IMR-90 (cell line): ENCODE results near the gene S100A2. TPM values are rescaled to one million over a fixed set of nuclear protein-coding genes. Genes with fewer than 3 reads are reported as not detected.

Experiments used
- ATAC-seq: fragments of 200-7000 bp; cut with Tn5 transposase; 2 replicates; pipeline ENCODE4 v1.9.1; 2020; ENCODE audit warnings: low read depth, mild to moderate bottlenecking, moderate library complexity
- BruUV-seq: library from RNA; stranded (reverse); fragments of 400-500 nt; replicated peaks from 2 replicates; lab custom pipeline; 2021; lab: Mats Ljungman, UMichigan
- CTCF ChIA-PET: fragments of 300-600 bp; formaldehyde crosslinking; extraction: SDS; loops from one replicate; lab custom pipeline; 2021; ENCODE audit warnings: antibody characterized with exemption; lab: Yijun Ruan, JAX
- POLR2A ChIA-PET: fragments of 300-600 bp; sonication (Branson Sonifier 250); formaldehyde crosslinking; loops from one replicate; lab custom pipeline; 2022; ENCODE audit warnings: antibody characterized with exemption; ENCODE audit not compliant: unreplicated experiment; lab: Charles Lee
- DNase-seq: peaks from one replicate; pipeline ENCODE4 v3.0.0; 2013
- H2AFZ ChIP-seq: replicated peaks from 2 replicates; pipeline ENCODE3; 2013; ENCODE audit warnings: low read length, mild to moderate bottlenecking; ENCODE audit not compliant: poor library complexity
- H2AK5ac ChIP-seq: 2 replicates; pipeline ENCODE4 v1.6.1; 2013; ENCODE audit warnings: low read depth, low read length, inconsistent platforms
- H2AK9ac ChIP-seq: replicated peaks from 2 replicates; pipeline ENCODE3; 2013; ENCODE audit warnings: mild to moderate bottlenecking, low read depth, low read length, moderate library complexity; ENCODE audit not compliant: poor library complexity
- H2BK120ac ChIP-seq: 2 replicates; pipeline ENCODE4 v1.6.1; 2013; ENCODE audit warnings: low read depth, low read length, inconsistent platforms
- H2BK15ac ChIP-seq: 3 replicates; pipeline ENCODE4 v1.6.1; 2013; ENCODE audit warnings: low read depth, low read length, inconsistent platforms
- H2BK20ac ChIP-seq: 2 replicates; pipeline ENCODE4 v1.6.1; 2013; ENCODE audit warnings: low read depth, mild to moderate bottlenecking, inconsistent platforms, low read length, moderate library complexity
- H2BK5ac ChIP-seq: 2 replicates; pipeline ENCODE4 v1.6.1; 2013; ENCODE audit warnings: mild to moderate bottlenecking, low read depth, low read length, inconsistent platforms; ENCODE audit not compliant: poor library complexity, severe bottlenecking
- H3K14ac ChIP-seq: replicated peaks from 2 replicates; pipeline ENCODE4 v1.6.1; 2013; ENCODE audit warnings: low read depth, low read length, inconsistent platforms
- H3K18ac ChIP-seq: 2 replicates; pipeline ENCODE4 v1.6.1; 2013; ENCODE audit warnings: low read depth, low read length, control low read depth
- H3K23ac ChIP-seq: 2 replicates; pipeline ENCODE4 v1.6.1; 2013; ENCODE audit warnings: low read depth, low read length, inconsistent platforms
- H3K27ac ChIP-seq: 2 replicates; pipeline ENCODE4 v1.5.1; 2013; ENCODE audit warnings: mild to moderate bottlenecking, control low read depth, low read length; ENCODE audit not compliant: insufficient read depth
- H3K27me3 ChIP-seq: 2 replicates; pipeline ENCODE4 v1.6.1; 2013; ENCODE audit warnings: low read length; ENCODE audit not compliant: control insufficient read depth, insufficient read depth
- H3K36me3 ChIP-seq: 2 replicates; pipeline ENCODE4 v1.6.1; 2013; ENCODE audit warnings: low read length, mixed read lengths; ENCODE audit not compliant: control insufficient read depth, insufficient read depth
- H3K4ac ChIP-seq: 2 replicates; pipeline ENCODE4 v1.6.1; 2013; ENCODE audit warnings: low read depth, low read length, inconsistent platforms
- H3K4me1 ChIP-seq: 2 replicates; pipeline ENCODE4 v1.6.1; 2013; ENCODE audit warnings: low read length, mixed read lengths; ENCODE audit not compliant: control insufficient read depth, insufficient read depth
- H3K4me2 ChIP-seq: 2 replicates; pipeline ENCODE4 v1.6.1; 2013; ENCODE audit warnings: low read depth, mild to moderate bottlenecking, control low read depth, low read length, moderate library complexity
- H3K4me3 ChIP-seq: 2 replicates; pipeline ENCODE4 v1.5.1; 2013; ENCODE audit warnings: low read depth, mild to moderate bottlenecking, control low read depth, low read length, moderate library complexity; ENCODE audit not compliant: insufficient read depth
- H3K56ac ChIP-seq: 2 replicates; pipeline ENCODE4 v1.6.1; 2013; ENCODE audit warnings: low read length, inconsistent platforms; ENCODE audit not compliant: insufficient read depth; ENCODE audit errors: extremely low read depth
- H3K79me1 ChIP-seq, 2 experiments: 2 replicates each; pipeline ENCODE4 v1.6.1; 2013; ENCODE audit warnings: low read length in 2 of 2, inconsistent platforms in 1 of 2, low read depth in 1 of 2
- H3K9ac ChIP-seq: 2 replicates; pipeline ENCODE4 v1.6.1; 2013; ENCODE audit warnings: low read depth, low read length, control low read depth
- H3K9me1 ChIP-seq: 2 replicates; pipeline ENCODE4 v1.6.1; 2013; ENCODE audit warnings: low read length, inconsistent platforms; ENCODE audit not compliant: insufficient read depth
- H3K9me3 ChIP-seq: 2 replicates; pipeline ENCODE4 v1.6.1; 2013; ENCODE audit warnings: low read length; ENCODE audit not compliant: control insufficient read depth, insufficient read depth
- H4K20me1 ChIP-seq: 2 replicates; pipeline ENCODE4 v1.6.1; 2013; ENCODE audit warnings: low read length, inconsistent platforms; ENCODE audit not compliant: insufficient read depth
- H4K5ac ChIP-seq: 2 replicates; pipeline ENCODE4 v1.6.1; 2013; ENCODE audit warnings: mild to moderate bottlenecking, low read depth, low read length, control low read depth
- H4K8ac ChIP-seq, 2 experiments: 2 replicates each; pipeline ENCODE4 v1.6.1; 2013; ENCODE audit warnings: low read depth in 2 of 2, low read length in 2 of 2, control low read depth in 1 of 2, inconsistent platforms in 1 of 2
- H4K91ac ChIP-seq: 2 replicates; pipeline ENCODE4 v1.6.1; 2013; ENCODE audit warnings: low read depth, low read length, inconsistent platforms; ENCODE audit not compliant: insufficient read depth
- CTCF ChIP-seq: conservative IDR thresholded peaks from 2 replicates; pipeline ENCODE4 v1.5.1; 2012; ENCODE audit warnings: mild to moderate bottlenecking, low read depth, low read length, improper control_type of control experiment
- ELK1 ChIP-seq: fragments of 150-350 bp; IDR thresholded peaks from 2 replicates; pipeline ENCODE4 v1.6.1; 2016; ENCODE audit warnings: low read depth, mild to moderate bottlenecking, low read length, moderate library complexity, borderline replicate concordance
- MAZ ChIP-seq: IDR thresholded peaks from 2 replicates; pipeline ENCODE4 v1.6.1; 2012; ENCODE audit warnings: low read depth, mild to moderate bottlenecking, low read length, improper control_type of control experiment, moderate library complexity, borderline replicate concordance
- MXI1 ChIP-seq: IDR thresholded peaks from 2 replicates; pipeline ENCODE4 v1.6.1; 2012; ENCODE audit warnings: low read depth, mild to moderate bottlenecking, low read length, moderate library complexity, borderline replicate concordance
- NFE2L2 ChIP-seq: fragments of 150-350 bp; IDR thresholded peaks from 2 replicates; pipeline ENCODE4 v1.6.1; 2016; ENCODE audit warnings: low read depth, mild to moderate bottlenecking, low read length
- RCOR1 ChIP-seq: IDR thresholded peaks from 2 replicates; pipeline ENCODE4 v1.6.1; 2012; ENCODE audit warnings: mild to moderate bottlenecking, low read length, improper control_type of control experiment; ENCODE audit not compliant: insufficient replicate concordance
- WGBS, 2 experiments: methylation state at CpG; one replicate each; pipeline versions ENCODE4 v1.1.5 to v1.1.7; 2013; ENCODE audit warnings: missing lambda C conversion rate in 2 of 2; ENCODE audit not compliant: insufficient read length in 1 of 2; ENCODE audit errors: extremely low coverage in 2 of 2; 5-methylcytosine and 5-hydroxymethylcytosine counted together
- dilution Hi-C: fragments of 300-500 bp; cut with HindIII; formaldehyde crosslinking; loops from one replicate; pipeline ENCODE4 v1.14.3; 2018; ENCODE audit warnings: low sequenced_read_pairs; ENCODE audit not compliant: unreplicated experiment
- in situ Hi-C: fragments of 300-500 bp; cut with MboI; formaldehyde crosslinking; loops from 3 replicates; pipeline ENCODE4 v1.14.3; 2019; ENCODE audit warnings: low sequenced_read_pairs, inconsistent platforms, mixed read lengths
- intact Hi-C: fragments of 100-400 bp; cut with micrococcal nuclease; formaldehyde crosslinking; loops from 2 replicates; pipeline ENCODE4 v1.10.0; 2022
- polyA plus RNA-seq, 3 experiments: library from polyadenylated mRNA; depleted of rRNA; stranded (reverse); fragments of >200 nt; gene quantifications; 2 replicates each; pipeline ENCODE4 v1.2.3, GENCODE V29; 2012; ENCODE audit warnings: low replicate concordance in 1 of 3
- total RNA-seq: library from RNA; depleted of rRNA; stranded (reverse); fragments of >200 nt; gene quantifications from 2 replicates; pipeline ENCODE4 v1.2.3, GENCODE V29; 2012

Gene S100A2
- total and polyA plus RNA-seq, 2 of the 4 experiments (the other 2 are of a cell fraction): 3.6 to 7.9 TPM

GRCh38 chr1:153585006-153585405 lies 19.4 kb upstream of the S100A2 start:
- no peak overlapping the region for H2BK20ac ChIP-seq
- dilution Hi-C loops: no loop called here
- H2AK5ac ChIP-seq: no peak overlapping the region
- H3K4me1 ChIP-seq: peaks cover 2% of the 10 kb centered on the region; the same call in 1 of the 2 replicates
- no peak overlapping the region for H3K9ac ChIP-seq
- DNase-seq: no peak
- no peak overlapping the region for H4K8ac ChIP-seq
- no peaks in the 10 kb centered on the region for H3K9me1 ChIP-seq
- no peak overlapping the region for H4K5ac ChIP-seq
- no peaks in the 10 kb centered on the region for H3K27me3 ChIP-seq
- ChIA-PET POLR2A (no interaction called here), CTCF (interaction anchor here (0.6 kb wide), 1 partner anchor 36 kb away, joined by 3 read pairs; the partner anchor contains the start of gene S100A3)
- WGBS, 2 experiments: no CpG with 5 or more reads among the region's 1 CpG
- no peaks in the 10 kb centered on the region for H4K20me1 ChIP-seq
- H3K4me3 ChIP-seq: no peak overlapping the region
- H3K9me3 ChIP-seq: no peaks in the 10 kb centered on the region
- intact Hi-C loops: no loop called here
- H2AK9ac ChIP-seq: no peak overlapping the region
- in situ Hi-C loops: no loop called here
- no peak overlapping the region for H3K27ac ChIP-seq
- H2BK15ac ChIP-seq: no peak overlapping the region
- no TSS peak for BruUV-seq
- H2BK5ac ChIP-seq: no peak overlapping the region
- no peak overlapping the region for H3K56ac ChIP-seq
- no peak overlapping the region for H4K91ac ChIP-seq
- no peak for ATAC-seq
- no peaks in the 10 kb centered on the region for H3K79me1 ChIP-seq
- no peaks in the 10 kb centered on the region for H3K36me3 ChIP-seq
- no peak overlapping the region for H2BK120ac ChIP-seq
- no peak overlapping the region for H3K18ac ChIP-seq
- H3K4me2 ChIP-seq: no peak overlapping the region
- no peak overlapping the region for H2AFZ ChIP-seq
- H3K23ac ChIP-seq: no peak overlapping the region
- no peak overlapping the region for H3K4ac ChIP-seq
- H3K14ac ChIP-seq: no peak overlapping the region
- TF ChIP-seq CTCF (no peak), MXI1 (no peak), NFE2L2 (no peak), ELK1 (no peak), RCOR1 (no peak), MAZ (no peak)
